HEK293 (cell line): ENCODE data around the gene CBX5.

ENCODE experiments used
- SETDB1 ChIP-seq: IDR thresholded peaks from one replicate; pipeline ENCODE4 v1.6.1; 2017; ENCODE audit warnings: mild to moderate bottlenecking, low read length, moderate library complexity, mixed read lengths; ENCODE audit not compliant: insufficient read length
- ZNF274 ChIP-seq, 2 experiments: fragments of 200-500 bp in 1 of 2; fragments of 450-650 bp in 1 of 2; sonication (Bioruptor generic) in 1 of 2; formaldehyde crosslinking in 1 of 2; IDR thresholded peaks; 2 replicates each; pipeline versions ENCODE4 v1.5.1 to v1.6.1; 2014 to 2016; ENCODE audit warnings: borderline replicate concordance in 1 of 2, inconsistent platforms in 1 of 2, low read length in 1 of 2, missing biosample characterization in 1 of 2, missing genetic modification characterization in 1 of 2
- ZNF777 ChIP-seq: fragments of 450-650 bp; formaldehyde crosslinking; IDR thresholded peaks from 2 replicates; pipeline ENCODE4 v1.5.1; 2017; ENCODE audit warnings: missing biosample characterization, missing genetic modification characterization, borderline replicate concordance

DNA sequence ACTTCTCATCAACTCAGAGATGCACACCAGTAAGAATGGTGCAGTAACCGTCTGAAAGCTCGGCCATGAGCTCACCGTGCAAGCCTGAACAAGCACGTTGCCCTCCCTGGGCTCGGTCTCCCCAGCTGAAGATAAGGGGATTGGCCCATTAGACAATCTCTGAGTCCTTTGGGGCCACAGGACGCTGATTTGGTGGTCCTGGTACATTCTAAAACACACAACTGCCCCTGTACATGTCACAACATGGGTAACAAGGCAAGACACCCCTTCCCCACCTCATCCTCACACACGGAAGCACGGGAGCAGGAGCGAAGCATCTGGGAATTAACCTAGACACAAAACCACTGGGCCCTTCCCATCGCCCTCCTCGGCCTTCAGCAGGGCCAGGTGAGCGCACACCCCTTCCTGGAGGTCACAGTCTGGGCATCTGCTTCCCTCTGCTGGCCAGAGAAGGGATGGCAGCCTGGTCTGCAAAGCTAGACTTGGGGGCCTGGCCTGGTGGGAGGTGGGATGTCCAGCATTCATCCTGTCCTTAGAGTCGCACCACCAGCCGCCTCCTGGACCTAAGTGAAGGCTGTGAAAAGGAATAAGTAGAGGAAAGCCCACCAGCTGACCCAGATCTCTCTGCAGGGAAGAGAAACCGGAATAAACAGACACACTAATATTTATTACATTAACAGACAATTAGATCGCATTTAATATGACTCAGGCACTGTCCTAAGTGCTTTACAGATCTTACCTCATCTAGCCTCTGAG is 72.2 kb downstream of the CBX5 start:
- TF ChIP-seq ZNF274 (IDR thresholded peaks at IDR 0.05; ENCODE audit: low read length), result no peak
- no peak for TF ChIP-seq ZNF274 (tag by site-specific recombination; IDR thresholded peaks at IDR 0.05; ENCODE audit: borderline replicate concordance)
- TF ChIP-seq ZNF777 (tag by site-specific recombination), result no peak
- no peak for TF ChIP-seq SETDB1
